GM12872 (cell line): ENCODE data around the gene PHKB.

ENCODE experiments used
- CTCF ChIP-seq: IDR thresholded peaks from 3 replicates; pipeline ENCODE4 v1.5.1; 2011; ENCODE audit warnings: low read depth, mild to moderate bottlenecking, low read length, moderate library complexity; ENCODE audit not compliant: insufficient read depth

PHKB gene

GRCh38 chr16:47460711-47461597 lies at the start of gene PHKB, which contains the start of gene ITFG1:
Gene PHKB (plus strand): TSS chr16:47461331. CDS start chr16:47461351, 20 bp downstream.
Gene ITFG1 (minus strand): TSS chr16:47461063. CDS start chr16:47461045, 18 bp downstream.
- no peak for TF ChIP-seq CTCF

GRCh38 chr16:47413041-47413440 lies 48.1 kb upstream of the PHKB start:
- no peak for TF ChIP-seq CTCF

GRCh38 chr16:47416869-47417268 lies 44.3 kb upstream of the PHKB start:
- no peak for TF ChIP-seq CTCF

- no peak for TF ChIP-seq CTCF
Measured at GRCh38 chr16:47424846-47425245, 36.3 kb upstream of the PHKB start.

GRCh38 chr16:47426806-47427205 lies 34.3 kb upstream of the PHKB start:
- no peak for TF ChIP-seq CTCF

GRCh38 chr16:47431960-47432359 lies 29.2 kb upstream of the PHKB start:
- TF ChIP-seq CTCF, result no peak

GRCh38 chr16:47446431-47446830 lies 14.7 kb upstream of the PHKB start:
- no peak for TF ChIP-seq CTCF
